GM06990 (cell line): ENCODE results near the gene PACRG.

Experiments used
- DNase-seq: peaks from one replicate; pipeline ENCODE4 v3.0.0-alpha.2; 2011; ENCODE audit not compliant: insufficient read length; ENCODE audit errors: extremely low read depth
- H3K27me3 ChIP-seq: replicated peaks from 2 replicates; pipeline ENCODE4 v1.6.0; 2011; ENCODE audit warnings: low read length; ENCODE audit not compliant: control insufficient read depth, insufficient read depth
- H3K36me3 ChIP-seq: 2 replicates; pipeline ENCODE4 v1.5.1; 2011; ENCODE audit warnings: low read length; ENCODE audit not compliant: control insufficient read depth, insufficient read depth
- H3K4me3 ChIP-seq: replicated peaks from 2 replicates; pipeline ENCODE4 v1.5.1; 2011; ENCODE audit warnings: low read depth, mild to moderate bottlenecking, control low read depth, low read length
- CTCF ChIP-seq: IDR thresholded peaks from 2 replicates; pipeline ENCODE4 v1.5.1; 2011; ENCODE audit warnings: low read length, control low read depth, mild to moderate bottlenecking, inconsistent platforms; ENCODE audit not compliant: insufficient read depth, poor library complexity, severe bottlenecking

Gene PACRG

DNA sequence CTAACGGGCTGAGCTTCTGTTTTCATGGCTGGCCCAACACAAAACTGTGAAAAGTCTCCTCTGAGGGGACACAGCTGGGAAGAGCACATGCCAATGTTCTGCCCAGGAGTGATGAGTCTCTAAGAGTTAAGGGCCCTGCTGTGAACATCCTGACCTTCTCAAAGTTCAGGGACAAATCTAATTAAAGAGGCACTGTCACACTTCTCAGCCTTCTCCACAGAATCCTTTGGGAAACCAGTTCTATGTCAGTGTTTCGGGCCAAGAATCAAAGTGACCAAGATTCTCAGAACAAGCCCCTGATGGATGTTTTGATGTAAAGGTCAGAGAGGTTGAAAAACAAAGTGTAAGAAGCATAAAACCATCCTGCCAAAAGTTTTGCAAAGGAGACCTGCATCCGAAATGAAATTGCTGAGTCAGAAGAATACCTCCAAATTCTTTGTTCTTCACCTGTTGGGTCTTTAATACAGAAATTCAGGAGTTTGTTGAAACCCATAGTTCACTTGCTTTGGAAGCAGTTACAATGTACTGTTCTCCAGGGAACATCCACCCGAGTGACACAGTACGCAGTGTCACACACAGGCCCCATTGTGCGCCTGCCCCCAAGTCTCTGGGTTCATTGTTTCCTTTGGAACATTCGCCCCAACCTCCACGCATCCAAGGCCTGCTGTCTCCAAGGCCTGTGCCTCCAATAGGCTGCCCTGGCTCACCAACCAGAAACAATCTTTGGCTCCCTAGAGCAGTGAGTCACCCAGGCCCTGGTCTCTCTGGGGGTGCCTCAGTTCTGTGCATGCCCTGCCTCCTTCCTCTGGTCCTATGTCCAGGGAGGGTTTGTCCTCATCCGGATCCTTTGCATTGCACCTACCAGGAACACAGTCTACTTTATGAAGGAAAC, 621.3 kb downstream of the PACRG start:
- Histone ChIP-seq H3K27me3 (no peaks in the 10 kb centered on the region), H3K4me3 (no peak overlapping the region), H3K36me3 (no peaks in the 10 kb centered on the region)
- DNase-seq: no peak
- no peak for TF ChIP-seq CTCF

DNA sequence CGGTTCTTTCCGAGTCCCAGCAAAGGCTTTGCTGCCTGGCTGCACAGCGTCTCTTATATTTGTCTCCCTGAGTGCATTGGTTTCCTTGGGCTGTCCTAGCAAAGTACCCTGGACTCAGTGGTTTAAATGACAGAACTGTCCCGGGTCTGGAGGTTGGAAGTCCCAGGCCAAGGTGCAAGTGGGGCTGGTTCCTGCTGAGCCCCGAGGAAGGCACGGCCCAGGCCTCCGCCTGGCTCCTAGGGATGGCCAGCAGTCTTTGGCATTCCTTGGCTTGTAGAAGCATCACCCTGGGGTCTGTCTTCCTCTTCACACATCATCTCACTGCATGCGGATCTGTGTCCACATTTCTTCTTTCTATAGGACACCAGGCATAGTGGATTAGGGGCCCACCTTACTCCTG, 621.9 kb downstream of the PACRG start:
- TF ChIP-seq CTCF: no peak
- no peak for DNase-seq
- no peaks in the 10 kb centered on the region for H3K36me3 ChIP-seq
- no peak overlapping the region for H3K4me3 ChIP-seq
- no peaks in the 10 kb centered on the region for H3K27me3 ChIP-seq

GRCh38 chr6:163351013-163351412, 623.2 kb downstream of the PACRG start:
- DNase-seq: no peak
- H3K4me3 ChIP-seq: no peak overlapping the region
- no peaks in the 10 kb centered on the region for H3K27me3 ChIP-seq
- TF ChIP-seq CTCF: no peak
- H3K36me3 ChIP-seq: no peaks in the 10 kb centered on the region

GRCh38 chr6:163352011-163352685, 624.4 kb downstream of the PACRG start:
- Histone ChIP-seq H3K4me3 (no peak overlapping the region), H3K36me3 (no peaks in the 10 kb centered on the region), H3K27me3 (no peaks in the 10 kb centered on the region)
- TF ChIP-seq CTCF: no peak
- no peak for DNase-seq

DNA sequence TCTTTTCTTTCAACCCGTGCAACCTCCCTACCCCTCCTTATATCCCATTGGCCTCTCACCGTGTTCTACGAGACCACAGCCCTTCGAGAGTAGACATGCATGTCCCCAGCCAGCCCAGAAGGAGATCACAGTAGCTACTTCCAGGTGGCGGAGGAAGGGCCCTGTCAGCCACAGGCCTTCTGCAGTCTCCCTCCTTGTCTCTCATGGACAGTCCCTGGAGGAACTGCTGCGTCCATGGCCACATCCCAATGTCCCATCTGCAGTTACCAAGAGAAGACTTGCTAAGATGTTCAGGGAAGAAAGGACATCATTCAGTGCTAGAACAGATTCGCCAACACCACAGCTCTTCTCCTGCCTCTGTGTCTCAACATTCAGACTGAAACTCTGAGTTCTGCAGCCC, 625.2 kb downstream of the PACRG start:
- Histone ChIP-seq H3K36me3 (no peaks in the 10 kb centered on the region), H3K4me3 (no peak overlapping the region), H3K27me3 (no peaks in the 10 kb centered on the region)
- DNase-seq: no peak
- no peak for TF ChIP-seq CTCF
